ENCODE results near the gene CACNG8. TPM values are rescaled to one million over a fixed set of nuclear protein-coding genes. Genes with fewer than 3 reads are reported as not detected.
"Not testable (repeated sequence)": the region's sequence is repeated elsewhere in the genome, so short reads cannot be mapped to it uniquely, and the experiment has no call there.

The CACNG8 gene
- total RNA-seq, 1 donor: not detected

DNA sequence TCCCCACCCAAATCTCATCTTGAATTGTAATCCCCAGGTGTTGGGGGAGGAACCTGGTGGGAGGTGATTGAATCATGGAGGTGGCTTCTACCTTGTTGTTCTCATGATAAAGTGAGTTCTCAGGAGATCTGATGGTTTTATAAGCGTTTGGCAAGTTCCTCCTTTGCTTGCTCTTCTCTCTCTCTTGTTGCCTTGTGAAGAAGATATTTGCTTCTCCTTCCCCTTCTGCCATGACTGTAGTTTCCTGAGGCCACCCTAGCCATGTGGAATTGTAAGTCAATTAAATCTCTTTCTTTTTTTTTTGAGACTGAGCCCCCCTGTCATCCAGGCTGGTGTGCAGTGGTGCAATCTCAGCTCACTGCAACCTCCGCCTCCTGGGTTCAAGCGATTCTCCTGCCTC, 66.6 kb downstream of the CACNG8 start:
- H3K4me3 ChIP-seq (ENCODE audit: low read length): no peak overlapping the region
- H3K9me3 ChIP-seq (ENCODE audit: low read depth, low read length): no peaks in the 10 kb centered on the region
- peaks cover 2% of the 10 kb centered on the region for H3K27me3 ChIP-seq (ENCODE audit: insufficient read depth, low read length)
- H3K4me1 ChIP-seq (ENCODE audit: insufficient read depth, low read length): peaks cover 19% of the 10 kb centered on the region

DNA sequence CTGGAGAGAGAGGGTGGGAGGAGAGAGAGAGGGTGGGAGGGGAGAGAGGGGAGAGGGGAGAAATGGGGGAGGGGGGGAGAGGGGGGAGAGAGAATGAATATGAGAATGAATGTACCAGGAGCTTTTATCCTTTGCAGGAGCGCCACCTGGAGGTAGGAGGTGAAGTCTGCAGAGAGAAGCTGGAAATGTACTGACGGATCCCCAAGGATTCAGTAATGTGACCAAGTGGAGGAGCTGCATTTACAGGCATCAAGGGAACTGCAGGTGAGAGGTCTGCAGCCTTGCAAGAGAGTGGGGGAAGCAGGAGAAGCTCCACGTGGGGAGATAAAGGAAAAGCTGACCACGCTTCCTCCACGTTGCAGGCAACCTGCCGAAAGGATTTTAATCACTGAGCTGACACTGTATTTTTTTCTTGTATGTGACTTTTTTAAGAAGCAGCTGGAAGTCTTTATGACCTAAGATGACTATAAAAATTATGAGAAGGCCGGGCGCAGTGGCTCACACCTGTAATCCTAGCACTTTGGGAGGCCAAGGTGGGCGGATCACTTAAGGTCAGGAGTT, 67.3 kb downstream of the CACNG8 start:
- Histone ChIP-seq H3K27me3 (ENCODE audit: insufficient read depth, low read length) (peaks cover 2% of the 10 kb centered on the region), H3K9me3 (ENCODE audit: low read depth, low read length) (no peaks in the 10 kb centered on the region), H3K4me1 (ENCODE audit: insufficient read depth, low read length) (peaks cover 15% of the 10 kb centered on the region), H3K4me3 (ENCODE audit: low read length) (no peak overlapping the region)

DNA sequence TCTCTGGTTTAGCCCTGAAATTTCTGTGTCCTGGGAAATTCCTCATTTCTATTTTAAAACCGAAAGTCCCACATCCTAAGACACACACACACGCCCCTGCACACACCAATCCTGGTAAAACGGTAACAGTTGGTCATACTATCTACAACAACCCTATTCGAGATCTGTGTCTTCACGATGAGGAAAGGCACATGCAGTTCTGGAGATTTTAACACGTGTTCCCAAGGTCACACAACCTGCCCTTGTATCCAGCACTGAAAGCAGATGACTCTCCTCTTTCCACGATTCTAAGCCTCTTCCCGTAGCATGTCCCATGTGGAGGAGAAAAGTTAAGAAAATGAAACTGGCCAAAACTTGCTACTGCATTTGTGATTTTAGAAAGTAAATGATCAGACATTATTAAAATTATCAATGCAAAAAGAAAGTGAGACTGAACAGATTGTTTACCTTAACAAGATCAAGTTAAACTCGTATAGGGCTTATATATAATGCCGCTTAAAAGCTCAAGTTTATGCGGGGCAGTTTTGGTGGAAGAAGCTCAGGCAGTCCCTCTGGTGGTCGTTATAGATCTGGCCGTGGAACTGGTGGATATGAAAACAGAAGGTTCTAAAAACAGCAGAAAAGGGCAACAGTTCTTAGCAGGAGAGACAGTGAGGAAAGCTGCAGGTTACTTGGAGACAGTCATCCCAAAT, 68.3 kb downstream of the CACNG8 start:
- no peak overlapping the region for H3K4me3 ChIP-seq (ENCODE audit: low read length)
- H3K4me1 ChIP-seq (ENCODE audit: insufficient read depth, low read length): peaks cover 15% of the 10 kb centered on the region
- peaks cover 2% of the 10 kb centered on the region for H3K27me3 ChIP-seq (ENCODE audit: insufficient read depth, low read length)
- H3K9me3 ChIP-seq (ENCODE audit: low read depth, low read length): no peaks in the 10 kb centered on the region

DNA sequence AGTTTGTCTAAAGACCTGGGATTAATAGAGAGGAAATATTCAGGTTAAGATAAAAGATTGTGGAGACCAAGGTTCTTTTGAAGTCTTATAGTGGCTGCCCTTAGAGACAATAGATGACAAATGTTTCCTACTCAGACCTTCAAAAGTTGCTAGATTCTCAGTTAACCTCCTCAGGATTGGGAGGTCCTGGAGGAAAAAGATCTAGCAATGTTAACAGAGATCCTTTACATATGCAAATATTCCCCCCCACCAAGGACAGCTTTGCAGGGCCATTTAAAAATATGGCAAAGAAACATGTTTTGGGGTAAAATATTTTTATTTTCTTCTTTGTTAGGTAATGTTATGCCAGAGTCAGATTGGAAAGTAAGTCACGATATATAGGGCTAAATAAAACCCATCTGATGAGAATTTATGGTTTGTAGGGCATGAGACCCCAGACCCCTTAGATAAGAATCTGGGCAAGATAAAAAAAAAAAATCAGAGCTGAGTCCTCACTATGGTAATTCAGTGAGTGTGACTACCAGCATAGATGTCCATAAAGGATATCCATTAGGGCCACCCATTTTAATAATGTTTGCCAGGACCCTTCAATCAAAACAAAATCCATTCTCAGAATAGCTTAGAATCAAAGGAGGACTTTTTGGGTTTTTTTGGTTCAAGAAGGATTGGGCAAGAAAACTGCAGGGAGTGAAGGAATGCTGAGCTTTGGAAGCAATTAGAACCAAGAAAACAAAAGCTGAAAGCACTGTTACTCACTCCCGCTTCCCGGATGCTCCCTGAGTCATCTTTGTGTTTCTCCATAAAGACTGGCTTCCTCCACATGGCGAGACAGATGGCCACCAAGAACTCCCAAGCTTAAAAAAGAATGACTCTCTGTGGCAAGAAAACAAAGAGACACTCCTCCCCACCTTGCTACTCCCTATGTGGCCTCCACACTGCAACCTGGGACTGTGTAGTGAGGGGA, 72.8 kb downstream of the CACNG8 start:
- H3K9me3 ChIP-seq (ENCODE audit: low read depth, low read length): no peaks in the 10 kb centered on the region
- H3K27me3 ChIP-seq (ENCODE audit: insufficient read depth, low read length): peaks cover 2% of the 10 kb centered on the region
- H3K4me3 ChIP-seq (ENCODE audit: low read length): no peak overlapping the region
- H3K4me1 ChIP-seq (ENCODE audit: insufficient read depth, low read length): peaks cover 4% of the 10 kb centered on the region

DNA sequence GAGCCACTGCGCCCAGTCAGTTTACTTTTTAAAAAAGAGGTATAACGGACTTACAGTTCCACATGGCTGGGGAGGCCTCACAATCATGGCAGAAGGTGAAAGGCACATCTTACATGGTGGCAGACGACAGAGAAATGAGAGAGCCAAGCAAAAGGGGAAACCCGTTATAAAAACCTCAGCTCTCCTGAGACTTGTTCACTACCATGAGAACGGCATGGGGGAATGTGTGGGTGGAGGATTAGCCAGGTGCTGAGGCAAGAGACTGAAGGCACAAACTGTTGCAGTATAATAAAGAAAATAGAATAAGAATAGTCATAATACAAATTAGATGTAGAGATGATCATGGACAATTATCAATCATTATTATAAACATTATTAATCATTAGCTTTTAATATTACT, 73.8 kb downstream of the CACNG8 start:
- not testable (repeated sequence) for H3K4me1 ChIP-seq (ENCODE audit: insufficient read depth, low read length); H3K4me3 ChIP-seq (ENCODE audit: low read length); H3K27me3 ChIP-seq (ENCODE audit: insufficient read depth, low read length); H3K9me3 ChIP-seq (ENCODE audit: low read depth, low read length)

Other genes starting within 250 kb of the CACNG8 start
- 6.9 TPM for gene NLRP12, start 138.6 kb upstream of the CACNG8 start, total RNA-seq
- 51.9 TPM for gene MYADM, start 95.1 kb upstream of the CACNG8 start, total RNA-seq
- gene PRKCG, start 80.7 kb upstream of the CACNG8 start, total RNA-seq: 0.10 TPM
- gene CACNG7, start 53.7 kb upstream of the CACNG8 start, total RNA-seq: not detected
- not detected for gene CACNG6, start 28.7 kb downstream of the CACNG8 start, total RNA-seq
- 12.4 TPM for gene VSTM1, start 101.0 kb downstream of the CACNG8 start, total RNA-seq
- gene TARM1, start 118.4 kb downstream of the CACNG8 start, total RNA-seq: 0.21 TPM
- 8.7 TPM for gene OSCAR, start 137.9 kb downstream of the CACNG8 start, total RNA-seq
- gene NDUFA3, start 139.9 kb downstream of the CACNG8 start, total RNA-seq: 6.9 TPM
- 5.7 TPM for gene TFPT, start 152.7 kb downstream of the CACNG8 start, total RNA-seq
- 27.8 TPM for gene PRPF31, start 152.8 kb downstream of the CACNG8 start, total RNA-seq
- gene CNOT3, start 174.8 kb downstream of the CACNG8 start, total RNA-seq: 8.1 TPM
- 11.9 TPM for gene LENG1, start 196.8 kb downstream of the CACNG8 start, total RNA-seq
- 0.31 TPM for gene TMC4, start 210.2 kb downstream of the CACNG8 start, total RNA-seq
- 30.3 TPM for gene MBOAT7, start 226.6 kb downstream of the CACNG8 start, total RNA-seq
- 15.5 TPM for gene TSEN34, start 228.4 kb downstream of the CACNG8 start, total RNA-seq
- 2,589 TPM for gene RPS9, start 237.9 kb downstream of the CACNG8 start, total RNA-seq

Measured in mononuclear cell (primary cell).